GM12865 (cell line): Measurements from ENCODE around the gene CHD6.

Source experiments
- DNase-seq: peaks from one replicate; pipeline ENCODE4 v3.0.0; 2010; ENCODE audit warnings: low read depth
- H3K4me3 ChIP-seq: 2 replicates; pipeline ENCODE4 v1.5.1; 2011; ENCODE audit warnings: mild to moderate bottlenecking, low read depth, low read length, control low read depth
- TF ChIP-seq, protein P1 (sequence below): IDR thresholded peaks from 2 replicates; pipeline ENCODE4 v1.5.1; 2011; ENCODE audit warnings: low read length, control low read depth, low read depth, inconsistent platforms; ENCODE audit not compliant: insufficient read depth; ENCODE audit errors: missing control alignments

The CHD6 gene

DNA sequence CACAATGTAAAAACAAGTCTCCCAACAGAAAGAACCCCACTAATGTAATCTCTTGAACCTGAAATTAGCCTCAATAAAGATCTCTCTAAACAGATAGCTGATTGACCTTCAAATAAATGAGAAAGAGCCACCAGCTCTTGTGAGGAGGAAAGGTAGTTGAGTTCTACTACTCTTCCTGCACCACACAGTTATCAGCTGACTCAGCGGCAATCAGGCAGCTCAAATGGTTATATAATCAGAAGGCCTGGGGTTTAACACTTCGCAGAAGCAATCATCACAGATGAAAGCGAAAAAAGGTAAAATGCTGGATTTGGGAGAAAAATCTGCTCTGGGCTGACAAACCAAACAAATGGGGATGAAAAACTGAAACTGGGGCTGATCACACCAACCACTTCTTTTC is 91.8 kb downstream of the CHD6 start:
- TF ChIP-seq, protein P1, sequence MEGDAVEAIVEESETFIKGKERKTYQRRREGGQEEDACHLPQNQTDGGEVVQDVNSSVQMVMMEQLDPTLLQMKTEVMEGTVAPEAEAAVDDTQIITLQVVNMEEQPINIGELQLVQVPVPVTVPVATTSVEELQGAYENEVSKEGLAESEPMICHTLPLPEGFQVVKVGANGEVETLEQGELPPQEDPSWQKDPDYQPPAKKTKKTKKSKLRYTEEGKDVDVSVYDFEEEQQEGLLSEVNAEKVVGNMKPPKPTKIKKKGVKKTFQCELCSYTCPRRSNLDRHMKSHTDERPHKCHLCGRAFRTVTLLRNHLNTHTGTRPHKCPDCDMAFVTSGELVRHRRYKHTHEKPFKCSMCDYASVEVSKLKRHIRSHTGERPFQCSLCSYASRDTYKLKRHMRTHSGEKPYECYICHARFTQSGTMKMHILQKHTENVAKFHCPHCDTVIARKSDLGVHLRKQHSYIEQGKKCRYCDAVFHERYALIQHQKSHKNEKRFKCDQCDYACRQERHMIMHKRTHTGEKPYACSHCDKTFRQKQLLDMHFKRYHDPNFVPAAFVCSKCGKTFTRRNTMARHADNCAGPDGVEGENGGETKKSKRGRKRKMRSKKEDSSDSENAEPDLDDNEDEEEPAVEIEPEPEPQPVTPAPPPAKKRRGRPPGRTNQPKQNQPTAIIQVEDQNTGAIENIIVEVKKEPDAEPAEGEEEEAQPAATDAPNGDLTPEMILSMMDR = no peak
- DNase-seq = no peak
- H3K4me3 ChIP-seq = no peak overlapping the region

DNA sequence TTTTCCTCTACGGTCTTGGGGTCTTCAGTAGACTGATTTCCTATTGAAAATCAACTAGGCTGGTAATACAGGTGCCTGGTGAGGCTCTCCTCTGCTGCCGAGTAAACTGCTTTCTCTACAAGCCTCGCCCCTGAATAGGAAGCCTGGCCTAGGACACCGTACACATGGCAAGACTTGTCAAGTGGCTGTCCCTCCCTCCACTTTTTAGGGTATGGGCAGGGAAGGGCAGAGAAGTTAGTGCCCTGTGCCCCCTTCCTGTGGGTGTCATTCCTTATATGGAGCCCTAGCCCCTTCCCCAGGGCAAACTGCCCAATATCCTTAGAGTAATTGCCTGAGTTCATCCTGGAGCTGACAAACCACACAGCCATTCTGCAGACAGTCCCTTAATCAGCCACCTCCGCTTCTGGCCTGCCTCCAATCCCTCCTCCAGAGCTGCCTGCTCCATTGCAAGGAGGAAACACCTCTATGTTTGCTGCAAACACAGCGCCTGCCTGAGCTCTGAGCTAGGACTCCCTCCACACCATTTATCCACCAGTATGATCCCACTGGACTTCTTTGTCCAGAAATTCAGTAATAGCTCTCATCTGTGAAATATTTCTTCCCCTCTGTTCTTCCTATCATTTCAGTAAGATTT is 93.1 kb downstream of the CHD6 start:
- no peak for DNase-seq
- no peak overlapping the region for H3K4me3 ChIP-seq
- TF ChIP-seq, protein P1 = no peak

DNA sequence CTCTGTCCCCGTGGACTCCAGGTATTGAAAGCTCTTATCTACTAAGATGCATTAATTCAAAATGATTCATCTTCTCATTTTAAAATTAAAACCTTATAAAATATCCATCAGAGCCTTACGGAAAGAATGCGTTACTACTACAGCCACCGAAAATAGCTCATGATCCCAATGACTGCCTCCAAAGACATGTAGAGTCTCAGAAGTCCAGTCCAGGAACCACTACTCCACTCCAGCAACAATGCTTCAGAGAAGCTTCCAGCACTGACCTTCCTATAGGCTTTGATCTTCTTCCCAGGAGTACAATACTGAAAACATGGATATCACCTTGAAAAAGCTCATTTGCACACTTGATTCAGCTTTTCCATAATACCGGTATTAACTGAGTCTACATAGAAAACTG is 94.3 kb downstream of the CHD6 start:
- TF ChIP-seq, protein P1 = no peak
- DNase-seq = no peak
- H3K4me3 ChIP-seq = no peak overlapping the region

DNA sequence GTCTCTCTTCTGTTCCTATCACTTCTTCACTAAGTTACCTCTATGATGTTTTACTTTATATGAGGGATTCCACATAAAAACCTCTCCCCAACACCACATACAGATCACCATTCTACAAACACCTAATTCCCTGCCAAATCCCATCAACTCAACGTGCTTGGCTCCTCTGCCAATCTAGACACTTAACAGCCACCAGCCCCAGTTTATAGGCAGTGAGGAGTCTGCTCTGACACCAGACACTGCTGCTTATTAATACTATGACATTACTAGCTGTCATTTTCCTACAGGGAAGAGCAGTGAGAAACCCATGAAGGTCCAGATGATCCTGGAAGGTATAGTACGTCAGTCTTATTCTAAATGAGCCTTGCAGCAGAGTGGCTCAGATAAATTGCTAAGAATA is 104.3 kb downstream of the CHD6 start:
- DNase-seq = no peak
- no peak overlapping the region for H3K4me3 ChIP-seq
- TF ChIP-seq, protein P1 = no peak

DNA sequence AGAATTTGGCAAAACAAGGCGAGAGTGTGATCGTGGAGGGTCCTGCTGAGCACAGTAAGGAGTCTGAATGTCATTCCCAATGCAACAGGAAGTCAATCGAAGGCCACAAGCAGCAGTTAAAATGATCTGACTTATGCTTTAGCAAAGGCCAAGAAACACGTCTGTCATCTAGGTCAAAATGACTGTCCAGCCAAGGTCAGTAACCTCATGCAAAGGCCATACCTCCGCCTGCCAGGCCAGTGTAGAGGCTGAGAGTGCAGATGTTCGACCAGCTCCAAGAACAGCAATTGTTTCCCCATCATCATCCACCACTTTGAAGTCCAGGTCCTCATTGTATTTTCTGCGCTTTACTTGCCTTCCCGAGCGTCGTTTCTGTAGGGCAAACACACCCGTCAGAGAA is 105.6 kb downstream of the CHD6 start:
- no peak overlapping the region for H3K4me3 ChIP-seq
- no peak for DNase-seq
- TF ChIP-seq, protein P1 = no peak

DNA sequence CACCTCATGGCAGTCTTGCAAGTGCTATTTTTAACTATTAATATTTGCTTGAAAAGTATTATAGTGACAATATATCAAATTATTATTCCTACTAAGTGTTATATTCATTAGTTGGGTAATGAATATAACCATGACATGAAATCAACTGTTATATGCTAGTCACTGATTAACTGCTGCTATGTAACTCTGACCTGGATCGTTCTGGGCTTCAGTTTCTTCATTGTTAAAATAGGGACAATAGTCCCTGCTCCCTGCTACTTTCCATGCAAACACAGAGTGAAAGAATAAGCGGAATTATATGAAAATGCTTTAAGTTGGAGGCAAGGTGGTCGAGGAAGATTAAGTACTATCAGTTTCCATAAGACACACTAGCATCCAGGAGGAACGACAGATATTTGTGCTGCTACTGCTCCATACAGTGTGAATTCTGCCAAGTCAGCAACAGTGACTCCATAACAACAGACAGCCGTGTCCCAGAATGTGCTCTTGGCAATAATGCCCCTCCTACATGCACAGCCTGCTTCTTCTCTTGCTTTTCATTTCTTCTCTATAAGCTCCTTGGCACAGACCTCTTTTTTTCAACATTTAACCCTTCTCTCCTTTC is 107.2 kb downstream of the CHD6 start:
- DNase-seq = no peak
- TF ChIP-seq, protein P1 = no peak
- no peak overlapping the region for H3K4me3 ChIP-seq

DNA sequence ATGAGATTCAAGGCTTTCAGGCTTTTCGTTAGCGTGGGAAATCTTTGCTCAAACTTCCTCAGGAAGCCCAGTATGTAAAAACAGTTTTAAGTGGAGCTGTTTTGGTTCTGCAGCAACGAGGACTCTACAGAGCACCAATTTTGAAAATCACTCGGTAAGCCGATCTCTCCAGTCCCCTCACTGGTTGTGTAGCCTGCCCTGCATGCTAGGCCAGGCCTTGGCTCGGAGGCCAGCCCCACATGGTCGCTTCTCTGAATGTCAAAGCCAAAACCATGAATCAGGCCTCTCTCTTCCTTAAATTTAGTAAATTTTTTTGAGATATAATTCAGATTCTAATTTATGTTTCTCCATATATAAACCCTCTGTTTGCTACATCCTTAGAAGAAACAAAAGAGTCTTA is 108.0 kb downstream of the CHD6 start:
- H3K4me3 ChIP-seq = no peak overlapping the region
- TF ChIP-seq, protein P1 = no peak
- DNase-seq = no peak
